ENCODE data around the gene ASPSCR1.
"Not testable (repeated sequence)": the region's sequence is repeated elsewhere in the genome, so short reads cannot be mapped to it uniquely, and the experiment has no call there.

The ASPSCR1 gene

DNA sequence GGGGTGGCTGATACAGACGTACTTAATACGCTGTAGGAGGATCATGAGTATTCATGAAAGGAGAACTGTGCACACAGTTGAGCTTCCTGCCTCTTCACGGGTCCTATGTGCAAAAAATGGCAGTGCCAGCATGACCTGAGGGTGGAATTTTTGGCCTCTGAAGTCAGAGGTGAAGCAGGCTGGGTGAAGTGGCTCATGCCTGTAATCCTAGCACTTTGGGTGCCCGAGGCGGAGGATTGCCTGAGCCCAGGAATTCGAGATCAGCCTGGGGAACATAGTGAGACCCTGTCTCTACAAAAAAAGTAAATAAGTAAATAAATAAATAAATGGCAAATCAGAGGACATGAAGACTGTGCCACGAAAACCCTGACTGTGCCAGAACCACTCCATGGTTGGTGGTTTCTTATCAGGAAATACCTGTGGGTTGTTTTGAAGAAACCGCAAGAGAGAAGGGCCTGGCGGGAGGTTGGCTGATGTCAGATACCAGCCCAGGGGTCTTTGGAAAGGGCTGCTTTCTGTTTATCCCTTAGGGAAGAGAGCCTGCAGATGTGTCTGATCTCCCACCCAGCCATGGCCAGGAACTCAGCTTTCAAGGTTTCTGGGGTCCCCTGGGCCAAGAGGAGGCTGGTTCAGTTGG lies 3.4 kb downstream of the ASPSCR1 start:
- WGBS = 88% methylated on average over 6 of the region's 9 CpGs
- Histone ChIP-seq H2BK120ac (ENCODE audit: low read depth, low read length) (no peak overlapping the region), H2AFZ (ENCODE audit: low read depth, low read length) (no peak overlapping the region), H3K4me1 (ENCODE audit: control insufficient read depth, insufficient read depth, low read depth, low read length) (peaks cover 20% of the 10 kb centered on the region), H3K4me3 (ENCODE audit: insufficient read depth in 1 of 2, low read depth in 1 of 2, low read length in 2 of 2) (no peak overlapping the region), H2BK5ac (ENCODE audit: low read depth, low read length, poor library complexity, severe bottlenecking) (no peak overlapping the region), H4K91ac (ENCODE audit: low read length) (no peak overlapping the region), H3K9me3 (ENCODE audit: control insufficient read depth, low read length) (no peaks in the 10 kb centered on the region), H3K27me3 (ENCODE audit: control insufficient read depth in 1 of 2, insufficient read depth in 1 of 2, low read length in 2 of 2) (peaks cover 0 to 6% of the 10 kb centered on the region in 2 experiments), H2BK12ac (ENCODE audit: low read length in 2 of 2) (no peak overlapping the region), H3K23ac (ENCODE audit: low read length in 2 of 2) (no peak overlapping the region), H3K79me1 (replicated peaks; ENCODE audit: low read length, poor library complexity, severe bottlenecking) (peaks cover 36% of the 10 kb centered on the region), H3K9ac (ENCODE audit: low read length) (no peak overlapping the region), H3K36me3 (ENCODE audit: control insufficient read depth in 1 of 2, insufficient read depth in 2 of 2, low read depth in 1 of 2, low read length in 2 of 2) (peaks cover 39 to 48% of the 10 kb centered on the region in 2 experiments), H2AK5ac (ENCODE audit: low read length, severe bottlenecking) (no peak overlapping the region), H4K8ac (ENCODE audit: low read length) (no peak overlapping the region), H3K14ac (ENCODE audit: low read length in 2 of 2) (no peak overlapping the region), H3K4me2 (ENCODE audit: low read length, poor library complexity, severe bottlenecking) (no peak overlapping the region), H3K27ac (ENCODE audit: low read length, poor library complexity, severe bottlenecking) (no peak overlapping the region), H3K4ac (ENCODE audit: low read depth in 1 of 2, low read length in 2 of 2) (no peak overlapping the region), H2BK15ac (ENCODE audit: low read depth, poor library complexity, severe bottlenecking) (no peak overlapping the region), H3K18ac (ENCODE audit: low read depth in 1 of 2, low read length in 2 of 2) (no peak overlapping the region)
- DNase-seq = no peak

DNA sequence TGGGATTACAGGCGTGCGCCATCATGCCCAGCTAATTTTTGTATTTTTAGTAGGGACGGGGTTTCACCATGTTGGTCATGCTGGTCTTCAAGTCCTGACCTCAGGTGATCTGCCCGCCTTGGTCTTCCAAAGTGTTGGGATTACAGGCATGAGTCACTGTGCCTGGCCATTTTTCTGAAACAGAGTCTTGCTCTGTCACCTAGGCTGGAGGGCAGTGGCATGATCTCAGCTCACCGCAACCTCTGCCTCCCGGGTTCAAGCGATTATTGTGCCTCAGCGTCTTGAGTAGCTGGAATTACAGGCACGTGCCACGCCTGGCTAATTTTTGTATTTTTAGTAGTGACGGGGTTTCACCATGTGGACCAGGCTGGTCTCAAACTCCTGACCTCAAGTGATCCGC lies 4.1 kb downstream of the ASPSCR1 start:
- H3K4ac ChIP-seq (ENCODE audit: low read depth in 1 of 2, low read length in 2 of 2); H3K23ac ChIP-seq (ENCODE audit: low read length in 2 of 2); H2AFZ ChIP-seq (ENCODE audit: low read depth, low read length); H3K14ac ChIP-seq (ENCODE audit: low read length in 2 of 2); H3K4me2 ChIP-seq (ENCODE audit: low read length, poor library complexity, severe bottlenecking); H2BK15ac ChIP-seq (ENCODE audit: low read depth, poor library complexity, severe bottlenecking); H2AK5ac ChIP-seq (ENCODE audit: low read length, severe bottlenecking); H2BK120ac ChIP-seq (ENCODE audit: low read depth, low read length); H4K91ac ChIP-seq (ENCODE audit: low read length); H3K27ac ChIP-seq (ENCODE audit: low read length, poor library complexity, severe bottlenecking); H2BK12ac ChIP-seq (ENCODE audit: low read length in 2 of 2); DNase-seq; H2BK5ac ChIP-seq (ENCODE audit: low read depth, low read length, poor library complexity, severe bottlenecking); H3K18ac ChIP-seq (ENCODE audit: low read depth in 1 of 2, low read length in 2 of 2); H3K4me3 ChIP-seq (ENCODE audit: insufficient read depth in 1 of 2, low read depth in 1 of 2, low read length in 2 of 2); H4K8ac ChIP-seq (ENCODE audit: low read length); H3K9ac ChIP-seq (ENCODE audit: low read length); H3K9me3 ChIP-seq (ENCODE audit: control insufficient read depth, low read length); H3K27me3 ChIP-seq (ENCODE audit: control insufficient read depth in 1 of 2, insufficient read depth in 1 of 2, low read length in 2 of 2): not testable (repeated sequence)
- H3K79me1 ChIP-seq (replicated peaks; ENCODE audit: low read length, poor library complexity, severe bottlenecking) = peaks cover 38% of the 10 kb centered on the region
- peaks cover 18% of the 10 kb centered on the region for H3K4me1 ChIP-seq (ENCODE audit: control insufficient read depth, insufficient read depth, low read depth, low read length)
- peaks cover 45 to 54% of the 10 kb centered on the region in 2 experiments for H3K36me3 ChIP-seq (ENCODE audit: control insufficient read depth in 1 of 2, insufficient read depth in 2 of 2, low read depth in 1 of 2, low read length in 2 of 2)
- 99% methylated on average over 12 of the region's 12 CpGs for WGBS

DNA sequence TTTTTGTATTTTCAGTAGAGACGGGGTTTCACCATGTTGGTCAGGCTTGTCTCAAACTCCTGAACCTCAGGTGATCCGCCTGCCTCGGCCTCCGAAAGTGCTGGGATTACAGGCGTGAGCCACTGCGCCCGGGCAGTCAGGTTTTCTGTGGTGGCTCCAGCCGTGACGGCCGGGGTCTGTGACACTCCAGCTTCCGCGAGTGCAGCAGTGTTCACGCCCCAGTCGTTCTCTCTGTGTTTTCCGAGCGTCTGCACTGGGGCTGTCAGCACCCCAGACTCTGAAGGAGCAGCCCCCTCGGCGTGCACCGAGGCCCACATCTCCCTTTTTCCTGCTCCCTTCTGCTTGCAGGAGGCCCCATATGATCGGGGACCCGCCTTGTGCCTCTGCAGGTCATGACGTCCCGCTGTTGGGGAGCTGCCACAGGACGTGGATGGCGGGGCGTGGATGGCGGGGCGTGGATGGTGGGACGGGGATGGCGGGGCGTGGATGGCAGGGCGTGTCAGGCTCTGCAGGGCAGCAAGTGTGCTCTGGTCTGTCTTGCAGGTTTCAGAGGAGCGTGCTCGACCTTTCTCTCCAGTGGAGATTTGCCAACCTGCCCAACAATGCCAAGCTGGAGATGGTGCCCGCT lies 5.7 kb downstream of the ASPSCR1 start:
- Histone ChIP-seq H2BK120ac (ENCODE audit: low read depth, low read length) (no peak overlapping the region), H3K9ac (ENCODE audit: low read length) (no peak overlapping the region), H2AK5ac (ENCODE audit: low read length, severe bottlenecking) (no peak overlapping the region), H2BK15ac (ENCODE audit: low read depth, poor library complexity, severe bottlenecking) (no peak overlapping the region), H3K4me2 (ENCODE audit: low read length, poor library complexity, severe bottlenecking) (no peak overlapping the region), H2AFZ (ENCODE audit: low read depth, low read length) (no peak overlapping the region), H3K4me1 (ENCODE audit: control insufficient read depth, insufficient read depth, low read depth, low read length) (peaks cover 12% of the 10 kb centered on the region), H3K14ac (ENCODE audit: low read length in 2 of 2) (no peak overlapping the region), H2BK5ac (ENCODE audit: low read depth, low read length, poor library complexity, severe bottlenecking) (no peak overlapping the region), H3K27me3 (ENCODE audit: control insufficient read depth in 1 of 2, insufficient read depth in 1 of 2, low read length in 2 of 2) (no peaks in the 10 kb centered on the region), H3K79me1 (replicated peaks; ENCODE audit: low read length, poor library complexity, severe bottlenecking) (peaks cover 41% of the 10 kb centered on the region), H3K27ac (ENCODE audit: low read length, poor library complexity, severe bottlenecking) (no peak overlapping the region), H3K4ac (ENCODE audit: low read depth in 1 of 2, low read length in 2 of 2) (no peak overlapping the region), H4K8ac (ENCODE audit: low read length) (no peak overlapping the region), H3K18ac (ENCODE audit: low read depth in 1 of 2, low read length in 2 of 2) (no peak overlapping the region), H4K91ac (ENCODE audit: low read length) (no peak overlapping the region), H3K9me3 (ENCODE audit: control insufficient read depth, low read length) (no peaks in the 10 kb centered on the region), H3K23ac (ENCODE audit: low read length in 2 of 2) (no peak overlapping the region), H3K36me3 (ENCODE audit: control insufficient read depth in 1 of 2, insufficient read depth in 2 of 2, low read depth in 1 of 2, low read length in 2 of 2) (peaks cover 52 to 65% of the 10 kb centered on the region in 2 experiments), H3K4me3 (ENCODE audit: insufficient read depth in 1 of 2, low read depth in 1 of 2, low read length in 2 of 2) (no peak overlapping the region), H2BK12ac (ENCODE audit: low read length in 2 of 2) (no peak overlapping the region)
- WGBS = 96% methylated on average over 35 of the region's 35 CpGs
- no peak for DNase-seq

DNA sequence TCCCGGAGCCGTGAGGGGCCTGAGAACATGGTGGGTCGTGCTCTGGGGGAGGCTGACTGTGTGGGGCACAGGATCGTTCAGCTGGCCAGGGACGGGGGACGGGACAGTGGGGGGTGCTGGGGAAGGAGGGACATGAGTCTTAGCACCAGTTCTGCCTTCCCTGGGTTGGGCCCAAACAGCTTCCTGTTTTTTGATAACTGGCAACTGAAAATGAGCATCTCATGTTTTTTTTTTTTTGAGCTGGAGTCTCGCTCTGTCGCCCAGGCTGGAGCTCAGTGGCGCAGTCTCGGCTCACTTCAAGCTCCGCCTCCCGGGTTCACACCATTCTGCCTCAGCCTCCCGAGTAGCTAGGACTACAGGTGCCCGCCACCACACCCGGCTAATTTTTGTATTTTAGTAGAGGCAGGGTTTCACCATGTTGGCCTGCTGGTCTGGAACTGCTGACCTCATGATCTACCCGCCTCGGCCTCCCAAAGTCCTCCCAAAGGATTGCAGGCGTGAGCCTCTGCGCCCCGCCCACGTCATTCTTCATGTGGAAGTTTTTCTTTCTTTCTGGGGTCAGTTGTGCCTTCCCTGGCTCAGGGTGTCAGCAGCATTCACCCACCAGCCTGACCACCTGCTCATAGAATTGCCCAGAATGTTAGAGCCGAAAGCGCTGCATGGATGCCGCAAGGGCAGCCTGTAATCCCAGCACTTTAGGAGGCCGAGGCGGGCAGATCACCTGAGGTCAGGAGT lies 6.4 kb downstream of the ASPSCR1 start:
- Histone ChIP-seq H3K9me3 (ENCODE audit: control insufficient read depth, low read length) (no peaks in the 10 kb centered on the region), H4K91ac (ENCODE audit: low read length) (no peak overlapping the region), H2AFZ (ENCODE audit: low read depth, low read length) (no peak overlapping the region), H4K8ac (ENCODE audit: low read length) (no peak overlapping the region), H3K27me3 (ENCODE audit: control insufficient read depth in 1 of 2, insufficient read depth in 1 of 2, low read length in 2 of 2) (no peaks in the 10 kb centered on the region), H3K4me2 (ENCODE audit: low read length, poor library complexity, severe bottlenecking) (no peak overlapping the region), H2BK15ac (ENCODE audit: low read depth, poor library complexity, severe bottlenecking) (no peak overlapping the region), H3K36me3 (ENCODE audit: control insufficient read depth in 1 of 2, insufficient read depth in 2 of 2, low read depth in 1 of 2, low read length in 2 of 2) (peaks cover 52 to 69% of the 10 kb centered on the region in 2 experiments), H2BK120ac (ENCODE audit: low read depth, low read length) (no peak overlapping the region), H3K4ac (ENCODE audit: low read depth in 1 of 2, low read length in 2 of 2) (no peak overlapping the region), H3K9ac (ENCODE audit: low read length) (no peak overlapping the region), H3K79me1 (replicated peaks; ENCODE audit: low read length, poor library complexity, severe bottlenecking) (peaks cover 41% of the 10 kb centered on the region), H3K4me1 (ENCODE audit: control insufficient read depth, insufficient read depth, low read depth, low read length) (peaks cover 9% of the 10 kb centered on the region), H3K14ac (ENCODE audit: low read length in 2 of 2) (no peak overlapping the region), H2BK5ac (ENCODE audit: low read depth, low read length, poor library complexity, severe bottlenecking) (no peak overlapping the region), H3K23ac (ENCODE audit: low read length in 2 of 2) (no peak overlapping the region), H3K18ac (ENCODE audit: low read depth in 1 of 2, low read length in 2 of 2) (no peak overlapping the region), H3K4me3 (ENCODE audit: insufficient read depth in 1 of 2, low read depth in 1 of 2, low read length in 2 of 2) (no peak overlapping the region), H2AK5ac (ENCODE audit: low read length, severe bottlenecking) (no peak overlapping the region), H2BK12ac (ENCODE audit: low read length in 2 of 2) (no peak overlapping the region), H3K27ac (ENCODE audit: low read length, poor library complexity, severe bottlenecking) (no peak overlapping the region)
- WGBS = 96% methylated on average over 26 of the region's 26 CpGs
- no peak for DNase-seq

Measured in mesenchymal stem cell (in vitro differentiated cells and primary cell).